ENCODE measurements around the gene PTPN1. TPM values are rescaled to one million over a fixed set of nuclear protein-coding genes. Genes with fewer than 3 reads are reported as not detected.

The PTPN1 gene
- total and polyA plus RNA-seq, 4 donors, result 5.8 to 10.6 (median 9.7) TPM

- WGBS, result 79% methylated on average over 6 of the region's 6 CpGs
- Histone ChIP-seq H3K27ac (ENCODE audit: low read depth in 1 of 2, low read length in 2 of 2) (no peak overlapping the region), H3K4me1 (ENCODE audit: control insufficient read depth in 4 of 4, insufficient read depth in 4 of 4, low read length in 3 of 4) (peaks cover 2 to 17% (median 9%) of the 10 kb centered on the region in 4 donors), H3K9ac (ENCODE audit: low read depth in 1 of 2, low read length in 2 of 2) (no peak overlapping the region), H3K4me3 (ENCODE audit: low read depth in 1 of 3, low read length in 3 of 3) (no peak overlapping the region), H3K9me3 (ENCODE audit: control insufficient read depth in 4 of 4, low read length in 3 of 4) (no peaks in the 10 kb centered on the region), H3K27me3 (ENCODE audit: control insufficient read depth in 4 of 4, insufficient read depth in 4 of 4, low read length in 3 of 4) (no peaks in the 10 kb centered on the region), H3K36me3 (ENCODE audit: control insufficient read depth in 4 of 4, insufficient read depth in 3 of 4, low read depth in 1 of 4, low read length in 3 of 4) (no peaks in the 10 kb centered on the region)
- TF ChIP-seq RAD21 (IDR thresholded peaks at IDR 0.05) (no peak), FOXA1 (IDR thresholded peaks at IDR 0.05) (no peak), MAX (IDR thresholded peaks at IDR 0.05) (no peak), HNF4G (IDR thresholded peaks at IDR 0.05) (no peak), REST (IDR thresholded peaks at IDR 0.05) (no peak), YY1 (IDR thresholded peaks at IDR 0.05) (no peak), FOXA2 (IDR thresholded peaks at IDR 0.05) (no peak), CTCF (IDR thresholded peaks at IDR 0.05; ENCODE audit: low read depth, low read length, missing input control) (no peak), GABPA (IDR thresholded peaks at IDR 0.05 in 1 of 2, conservative IDR thresholded peaks at IDR 0.05 in 1 of 2) (no peak), ZBTB33 (IDR thresholded peaks at IDR 0.05) (no peak), ATF3 (IDR thresholded peaks at IDR 0.05) (no peak), TAF1 (conservative IDR thresholded peaks at IDR 0.05) (no peak)
- DNase-seq (ENCODE audit: low spot score), result no peak
Observed at GRCh38 chr20:50595433-50595895, 85.3 kb downstream of the PTPN1 start.

- Histone ChIP-seq H3K9ac (ENCODE audit: low read depth in 1 of 2, low read length in 2 of 2) (no peak overlapping the region), H3K36me3 (ENCODE audit: control insufficient read depth in 4 of 4, insufficient read depth in 3 of 4, low read depth in 1 of 4, low read length in 3 of 4) (no peaks in the 10 kb centered on the region), H3K4me3 (ENCODE audit: low read depth in 1 of 3, low read length in 3 of 3) (no peak overlapping the region), H3K9me3 (ENCODE audit: control insufficient read depth in 4 of 4, low read length in 3 of 4) (no peaks in the 10 kb centered on the region), H3K27me3 (ENCODE audit: control insufficient read depth in 4 of 4, insufficient read depth in 4 of 4, low read length in 3 of 4) (no peaks in the 10 kb centered on the region), H3K4me1 (ENCODE audit: control insufficient read depth in 4 of 4, insufficient read depth in 4 of 4, low read length in 3 of 4) (peaks cover 2 to 17% (median 9%) of the 10 kb centered on the region in 4 donors), H3K27ac (ENCODE audit: low read depth in 1 of 2, low read length in 2 of 2) (no peak overlapping the region)
- TF ChIP-seq SP1 (IDR thresholded peaks at IDR 0.05), result no peak
- TF ChIP-seq RAD21 (IDR thresholded peaks at IDR 0.05), result no peak
- 46% methylated on average over 15 of the region's 15 CpGs for WGBS
- no peak for DNase-seq (ENCODE audit: low spot score)
Observed at GRCh38 chr20:50595988-50596693, 86.0 kb downstream of the PTPN1 start.
